Measurements from ENCODE around the gene SSR1. TPM values are rescaled to one million over a fixed set of nuclear protein-coding genes. Genes with fewer than 3 reads are reported as not detected.
"Not testable (repeated sequence)": the region's sequence is repeated elsewhere in the genome, so short reads cannot be mapped to it uniquely, and the experiment has no call there.

SSR1 gene
- total RNA-seq, 2 donors from 2014 or later: 124 to 133 TPM

DNA sequence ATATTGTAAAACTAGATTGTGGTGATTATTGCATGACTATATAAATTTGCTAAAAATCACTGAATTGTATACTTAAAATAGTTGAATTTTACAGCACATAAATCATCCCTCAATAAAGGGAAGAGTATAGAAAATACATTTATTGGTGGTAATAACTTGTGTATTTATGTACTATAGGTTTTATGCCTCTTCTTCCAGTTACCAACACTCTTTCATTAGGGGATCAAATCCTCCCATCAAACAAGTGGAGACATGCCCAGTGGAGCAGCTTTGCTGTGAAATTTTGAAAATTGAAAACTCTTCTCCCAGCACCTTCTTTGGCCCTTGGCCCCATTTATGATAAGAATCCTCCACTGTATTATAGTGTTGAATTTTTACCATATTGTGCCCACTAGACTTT lies 10.1 kb upstream of the SSR1 start:
- intact Hi-C loops (cut with DNase I): no loop called here
- DNase-seq (ENCODE audit: low spot score): no peak

DNA sequence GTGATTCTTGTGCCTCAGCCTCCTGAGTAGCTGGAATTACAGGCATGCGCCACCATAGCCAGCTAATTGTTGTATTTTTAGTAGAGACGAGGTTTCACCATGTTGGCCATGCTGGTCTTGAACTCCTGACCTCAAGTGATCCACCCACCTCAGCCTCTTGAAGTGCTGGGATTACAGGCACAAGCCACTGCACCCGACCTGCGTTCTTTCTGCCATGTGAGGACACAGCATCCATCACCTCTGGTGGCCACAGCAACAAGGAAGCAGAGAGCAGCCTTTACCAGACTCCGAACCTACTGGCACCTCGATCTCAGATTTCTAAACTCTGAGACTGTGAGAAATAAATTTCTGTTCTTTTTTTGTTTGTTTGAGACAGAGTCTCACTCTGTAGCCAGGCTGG lies 8.9 kb upstream of the SSR1 start:
- intact Hi-C loops (cut with DNase I): not testable (repeated sequence)

DNA sequence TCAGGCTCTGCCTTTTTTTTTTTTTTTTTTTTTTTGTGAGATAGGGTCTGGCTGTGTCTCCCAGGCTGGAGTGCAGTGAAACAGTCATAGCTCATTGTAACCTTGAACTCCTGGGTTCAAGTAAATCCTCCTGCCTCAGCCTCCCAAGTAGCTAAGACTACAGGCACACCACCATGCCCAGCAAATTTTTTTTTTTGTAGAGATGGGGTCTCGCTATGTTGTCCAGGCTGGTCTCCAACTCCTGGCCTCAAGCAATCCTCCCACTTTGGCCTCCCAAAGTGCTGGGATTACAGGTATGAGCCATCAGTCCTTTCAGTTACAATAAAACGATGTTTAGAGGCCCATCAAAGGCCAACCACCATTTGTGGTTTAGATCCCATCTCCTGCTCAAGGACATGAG lies 6.4 kb upstream of the SSR1 start:
- DNase-seq (ENCODE audit: low spot score): not testable (repeated sequence)

More for the DNA sequence above, 8.9 kb upstream of the SSR1 start:
- not testable (repeated sequence) for DNase-seq (ENCODE audit: low spot score)

DNA sequence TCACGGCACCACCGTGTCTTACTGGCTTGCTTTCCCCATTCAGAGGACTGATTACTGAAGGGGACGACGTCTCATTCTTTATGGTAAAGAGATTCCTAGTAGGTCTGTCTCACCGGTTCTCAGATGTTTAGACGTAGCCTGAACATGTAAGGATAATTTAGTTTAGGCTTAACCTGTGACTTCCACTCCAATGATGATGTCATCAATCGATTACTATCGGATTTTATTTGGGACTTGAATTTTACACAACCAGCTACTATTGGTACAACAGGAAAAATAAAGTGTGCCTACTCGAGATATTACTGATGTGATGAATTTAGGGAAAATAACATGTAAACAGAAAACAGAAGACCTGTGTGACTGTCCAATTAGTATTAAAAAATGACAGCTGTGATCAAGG lies 4.5 kb upstream of the SSR1 start:
- intact Hi-C loops (cut with DNase I): no loop called here
- no peak for DNase-seq (ENCODE audit: low spot score)

More for the DNA sequence above, 6.4 kb upstream of the SSR1 start:
- intact Hi-C loops (cut with DNase I): not testable (repeated sequence)

DNA sequence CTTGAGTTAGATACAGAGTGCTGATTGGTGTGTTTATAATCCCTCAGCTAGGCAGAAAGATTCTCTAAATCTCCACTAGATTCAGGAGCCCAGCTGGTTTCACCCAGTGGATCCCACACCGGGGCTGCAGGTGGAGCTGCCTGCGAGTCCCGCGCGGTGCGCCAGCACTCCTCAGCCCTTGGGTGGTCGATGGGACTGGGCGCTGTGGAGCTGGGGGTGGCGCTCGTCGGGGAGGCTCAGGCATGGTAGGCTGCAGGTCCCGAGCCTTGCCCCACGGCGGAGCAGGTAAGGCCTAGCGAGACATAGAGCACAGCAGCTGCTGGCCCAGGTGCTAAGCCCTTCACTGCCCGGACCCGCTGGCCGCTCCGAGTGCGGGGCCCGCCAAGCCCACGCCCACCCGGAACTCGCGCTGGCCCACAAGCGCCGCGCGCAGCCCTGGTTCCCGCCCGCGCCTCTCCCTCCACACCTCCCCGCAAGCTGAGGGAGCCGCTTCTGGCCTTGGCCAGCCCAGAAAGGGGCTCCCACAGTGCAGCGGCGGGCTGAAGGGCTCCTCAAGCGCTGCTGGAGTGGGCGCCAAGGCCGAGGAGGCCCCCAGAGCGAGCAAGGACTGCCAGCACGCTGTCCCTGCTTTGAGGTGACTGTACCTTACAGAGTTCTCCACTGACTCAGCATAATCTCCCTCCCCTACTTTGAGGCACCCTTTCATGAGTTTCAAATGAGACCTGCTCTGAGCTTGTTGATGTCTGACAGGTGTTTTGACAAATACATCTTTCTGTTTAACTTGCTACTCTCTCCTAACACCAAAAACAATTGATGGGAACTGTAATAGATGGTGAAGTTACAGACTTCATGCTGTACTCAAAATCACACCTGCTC lies 3.9 kb upstream of the SSR1 start:
- intact Hi-C loops (cut with DNase I): no loop called here
- DNase-seq (ENCODE audit: low spot score): no peak

DNA sequence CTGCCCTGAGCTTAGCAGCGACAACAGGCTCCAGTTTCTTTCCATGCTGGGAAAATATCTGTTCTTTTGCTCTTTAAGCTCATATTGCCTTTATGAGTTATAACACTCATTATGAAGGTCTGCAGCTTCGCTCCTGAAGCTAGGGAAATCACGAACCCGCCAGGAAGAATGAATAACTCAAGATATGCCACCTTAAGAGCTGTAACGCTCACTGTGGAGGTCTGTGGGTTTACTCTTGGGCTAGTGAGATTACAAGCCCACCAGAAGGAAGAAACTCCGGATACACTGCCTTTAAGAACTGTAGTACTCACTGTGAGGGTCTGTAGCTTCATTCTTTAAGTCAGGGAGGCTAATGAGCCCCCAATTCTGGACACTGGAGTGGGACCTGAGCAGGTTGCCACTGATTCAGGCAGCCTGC lies 3.0 kb upstream of the SSR1 start:
- DNase-seq (ENCODE audit: low spot score): no peak
- intact Hi-C loops (cut with DNase I): no loop called here

DNA sequence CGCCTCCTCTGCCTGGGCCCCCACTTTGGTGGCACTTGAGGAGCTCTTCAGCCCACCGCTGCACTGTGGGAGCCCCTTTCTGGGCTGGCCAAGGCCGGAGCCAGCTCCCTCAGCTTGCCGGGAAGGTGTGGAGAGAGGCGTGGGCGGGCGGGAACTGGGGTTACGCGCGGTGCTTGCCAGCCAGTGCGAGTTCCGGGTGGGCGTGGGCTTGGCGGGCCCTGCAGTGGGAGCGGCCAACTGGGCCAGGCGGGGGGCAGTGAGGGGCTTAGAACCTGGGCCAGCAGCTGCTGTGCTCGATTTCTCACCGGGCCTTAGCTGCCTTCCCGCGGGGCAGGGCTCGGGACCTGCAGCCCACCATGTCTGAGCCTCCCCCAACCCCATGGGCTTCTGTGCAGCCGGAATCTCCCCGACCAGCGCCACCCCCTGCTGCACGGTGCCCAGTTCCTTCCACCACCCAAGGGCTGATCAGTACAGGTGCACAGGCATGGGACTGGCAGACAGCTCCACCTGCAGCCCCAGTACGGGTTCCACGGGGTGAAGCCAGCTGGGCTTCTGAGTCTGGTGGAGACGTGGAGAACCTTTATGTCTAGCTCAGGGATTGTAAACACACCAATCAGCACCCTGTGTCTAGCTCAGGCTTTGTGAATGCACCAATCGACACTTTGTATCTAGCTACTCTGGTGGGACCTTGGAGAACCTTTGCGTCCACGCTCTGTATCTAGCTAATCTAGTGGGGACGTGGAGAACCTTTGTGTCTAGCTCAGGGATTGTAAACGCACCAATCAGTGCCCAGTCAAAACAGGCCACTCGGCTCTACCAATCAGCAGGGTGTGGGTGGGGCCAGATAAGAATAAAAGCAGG lies 2.3 kb upstream of the SSR1 start:
- intact Hi-C loops (cut with DNase I); DNase-seq (ENCODE audit: low spot score): not testable (repeated sequence)

DNA sequence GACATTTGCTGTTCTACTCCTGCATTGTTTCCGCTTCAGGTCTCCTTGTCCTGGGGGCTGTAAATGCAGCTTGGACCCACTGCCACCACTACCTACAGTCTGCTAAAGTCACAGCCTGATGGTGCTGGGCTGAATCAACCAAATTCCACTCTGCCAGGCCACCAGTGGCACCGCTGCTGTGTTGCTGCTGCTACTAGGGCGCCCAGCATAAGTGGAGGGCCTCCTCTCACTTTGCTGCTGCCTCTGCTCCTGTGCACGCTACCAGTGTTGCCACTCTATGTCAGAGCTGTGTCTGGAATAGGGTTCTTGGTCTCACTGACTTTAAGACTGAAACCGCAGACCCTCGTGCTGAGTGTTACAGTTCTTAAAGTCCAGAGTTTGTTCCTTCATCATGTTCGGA lies 1.4 kb upstream of the SSR1 start:
- DNase-seq (ENCODE audit: low spot score): no peak
- intact Hi-C loops (cut with DNase I): no loop called here

DNA sequence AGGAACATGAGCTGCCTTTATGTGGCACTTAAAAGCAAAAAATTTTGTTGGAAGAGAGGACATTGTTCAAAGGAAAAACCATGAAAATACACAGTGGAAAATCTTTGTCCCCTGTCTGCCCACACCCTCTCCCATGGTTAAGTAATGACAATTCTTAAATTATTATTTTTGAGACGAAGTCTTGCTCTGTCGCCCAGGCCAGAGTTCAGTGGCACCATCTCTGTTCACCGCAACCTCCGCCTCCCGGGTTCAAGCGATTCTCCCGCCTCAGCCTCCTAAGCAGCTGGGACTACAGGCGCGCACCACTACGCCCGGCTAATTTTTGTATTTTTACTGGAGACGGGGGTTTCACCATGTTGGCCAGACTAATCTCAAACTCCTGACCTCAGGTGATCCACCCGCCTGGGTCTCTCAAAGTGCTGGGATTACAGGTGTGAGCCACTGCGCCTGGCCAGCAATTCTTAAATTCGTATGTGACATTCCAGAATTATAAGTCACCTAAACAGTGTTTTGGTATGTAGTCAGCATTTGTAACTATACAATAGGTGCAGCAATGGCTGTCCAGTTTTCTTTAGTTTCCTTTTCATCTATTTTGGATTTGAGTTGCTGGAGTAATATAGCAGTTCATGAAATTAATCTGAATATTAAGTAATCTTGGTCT lies 636 bp upstream of the SSR1 start:
- intact Hi-C loops (cut with DNase I): no loop called here
- DNase-seq (ENCODE audit: low spot score): no peak

DNA sequence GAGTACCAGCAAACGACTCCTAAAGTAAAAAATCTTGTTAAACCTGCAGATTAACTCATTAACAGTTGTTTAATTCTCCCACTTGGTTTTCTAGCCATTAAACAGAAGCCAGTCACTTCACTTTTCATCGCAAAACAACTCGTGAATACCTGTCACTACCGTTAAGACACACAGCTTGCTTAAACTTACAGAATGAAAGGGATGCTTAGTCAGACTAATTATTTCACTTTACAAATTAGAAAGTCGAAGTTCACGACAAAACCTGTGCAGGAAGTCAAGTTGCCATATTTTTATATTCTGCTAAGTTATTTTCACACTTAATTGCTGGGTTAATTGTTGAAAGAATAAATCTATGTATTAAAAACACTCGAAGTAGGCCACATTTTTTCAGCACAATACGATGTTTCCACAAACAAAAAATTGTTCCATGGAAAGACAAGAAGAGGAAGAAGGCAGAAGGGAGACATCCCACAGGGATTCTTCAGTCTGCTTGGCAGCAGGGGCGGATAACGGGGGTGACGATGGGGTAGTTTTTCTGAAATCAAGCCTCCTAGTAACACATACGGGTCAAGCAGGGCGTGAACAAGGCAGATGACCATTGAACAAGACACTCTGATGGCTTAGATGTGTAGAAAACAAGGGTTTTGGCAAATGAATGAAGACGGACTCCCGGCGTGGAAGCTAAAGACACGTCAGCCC lies 933 bp downstream of the SSR1 start:
- no peak for DNase-seq (ENCODE audit: low spot score)
- intact Hi-C loops (cut with DNase I): no loop called here

DNA sequence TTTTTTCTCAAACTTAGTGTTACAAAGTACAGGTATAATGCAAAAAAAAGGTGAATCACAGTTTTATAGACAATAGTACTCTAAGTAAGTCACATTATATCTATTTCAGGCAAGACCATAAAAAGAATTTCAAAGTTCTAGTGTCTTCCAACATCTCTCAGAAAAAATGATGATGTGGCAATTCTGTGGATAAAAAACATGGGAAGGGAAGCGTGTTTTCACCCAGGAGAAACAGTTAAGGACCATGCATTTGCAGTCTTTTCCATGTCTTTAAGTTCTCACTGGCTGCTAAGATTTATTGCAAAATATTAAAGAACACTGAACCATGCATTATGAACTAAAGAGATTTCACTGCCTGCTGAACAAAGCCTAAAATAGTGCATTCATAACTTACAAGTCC lies 1.8 kb downstream of the SSR1 start:
- no peak for DNase-seq (ENCODE audit: low spot score)
- intact Hi-C loops (cut with DNase I): no loop called here

DNA sequence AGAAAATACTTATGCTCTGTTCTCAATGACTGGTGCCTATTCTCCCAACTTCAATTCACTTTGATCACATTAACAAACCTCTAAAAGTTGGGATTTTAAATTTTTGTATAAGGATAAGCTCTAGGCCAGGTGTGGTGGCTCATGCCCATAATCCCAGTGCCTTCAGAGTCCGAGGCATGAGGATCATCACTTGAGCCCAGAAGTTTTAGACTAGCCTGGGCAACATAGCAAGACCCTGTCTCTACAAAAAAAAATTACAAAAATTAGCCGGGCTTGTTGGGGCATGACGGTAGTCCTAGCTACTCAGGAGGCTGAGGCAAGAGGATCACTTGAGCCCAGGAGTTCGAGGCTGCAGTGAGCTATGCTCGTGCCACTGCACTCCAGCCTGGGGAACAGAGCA lies 3.9 kb downstream of the SSR1 start:
- no peak for DNase-seq (ENCODE audit: low spot score)
- intact Hi-C loops (cut with DNase I): loop anchor here in 1 of 2 donors (10.0 kb wide), 1 partner anchor 86 kb away; no protein-coding TSS in a partner anchor

DNA sequence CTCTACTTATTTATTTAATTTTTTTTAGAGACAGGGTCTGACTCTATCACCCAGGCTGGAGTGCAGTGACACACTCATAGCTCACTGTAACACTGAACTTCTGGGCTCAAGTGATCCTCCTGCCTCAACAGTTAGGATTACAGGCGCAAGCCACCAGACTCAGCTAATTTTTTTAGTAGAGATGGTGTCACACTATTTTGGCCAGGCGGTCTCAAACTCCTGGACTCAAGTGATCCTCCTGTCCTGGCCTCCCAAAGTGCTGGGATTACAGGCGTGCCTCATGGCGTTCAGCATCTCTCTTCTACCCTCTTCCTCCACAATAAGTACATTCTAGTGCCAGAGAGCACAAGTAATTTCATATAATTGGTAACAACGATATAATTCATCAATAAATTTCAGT lies 5.5 kb downstream of the SSR1 start:
- DNase-seq (ENCODE audit: low spot score): no peak
- intact Hi-C loops (cut with DNase I): loop anchor here in 1 of 2 donors (10.0 kb wide), 1 partner anchor 87 kb away; no protein-coding TSS in a partner anchor

DNA sequence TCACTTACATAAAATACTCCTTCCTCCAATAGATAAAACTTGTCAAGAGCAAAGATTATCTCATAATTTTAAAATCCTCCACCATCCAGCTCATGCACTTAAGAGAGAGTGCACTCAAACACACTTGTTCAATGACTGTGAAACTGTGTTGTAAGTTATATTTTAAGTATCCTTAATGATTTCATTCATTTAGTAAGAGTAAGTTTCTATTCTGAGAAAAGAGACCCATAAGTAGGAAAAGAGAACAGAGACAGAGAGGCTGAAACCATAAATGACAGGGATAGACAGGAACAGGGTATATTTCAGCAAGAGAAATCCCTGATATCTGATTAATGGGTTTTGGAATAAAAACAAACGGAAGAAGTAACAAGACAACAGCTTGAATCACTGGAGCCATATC lies 8.2 kb downstream of the SSR1 start:
- intact Hi-C loops (cut with DNase I): loop anchor here in 1 of 2 donors (10.0 kb wide), 1 partner anchor 90 kb away; no protein-coding TSS in a partner anchor
- no peak for DNase-seq (ENCODE audit: low spot score)

DNA sequence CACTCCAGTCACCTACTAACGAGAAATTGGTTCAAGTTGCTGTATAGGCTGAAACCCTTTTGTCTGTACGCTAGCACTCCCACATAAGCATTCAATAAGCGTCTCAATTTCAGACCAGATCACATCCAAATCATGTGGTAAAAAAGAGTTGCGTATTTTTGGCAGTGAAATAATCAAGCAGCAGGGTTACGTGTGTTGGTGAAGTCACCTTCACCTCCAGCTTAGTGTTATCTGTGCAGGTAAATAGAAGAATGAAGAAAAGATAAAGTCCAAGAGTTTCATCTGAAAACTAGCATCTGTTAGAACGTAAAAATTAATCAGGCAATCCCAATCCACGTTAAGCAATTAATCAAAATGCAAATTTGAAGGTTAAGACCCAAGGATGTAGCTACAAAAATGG lies 11.3 kb downstream of the SSR1 start:
- DNase-seq (ENCODE audit: low spot score): no peak
- intact Hi-C loops (cut with DNase I): loop anchor here in 1 of 2 donors (10.0 kb wide), 1 partner anchor 93 kb away; no protein-coding TSS in a partner anchor

DNA sequence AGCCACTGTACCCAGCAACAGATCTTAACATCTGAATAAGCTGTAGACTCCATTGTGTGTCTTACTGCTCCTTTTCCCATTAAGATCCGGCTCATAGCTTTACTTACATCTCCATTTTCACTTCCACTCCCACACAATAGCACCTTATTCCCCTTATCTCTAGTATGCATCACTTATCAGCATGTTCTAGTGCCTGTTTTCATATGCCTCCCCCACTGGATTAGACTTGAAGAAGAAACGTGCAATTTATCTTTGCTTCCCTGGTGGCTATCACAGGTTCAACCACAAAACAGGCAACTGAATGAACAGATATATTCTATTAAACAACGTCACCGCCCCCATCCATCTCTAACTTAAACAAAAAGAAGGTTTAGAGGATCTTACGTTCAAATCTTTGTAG lies 12.1 kb downstream of the SSR1 start:
- no peak for DNase-seq (ENCODE audit: low spot score)
- intact Hi-C loops (cut with DNase I): loop anchor here in 1 of 2 donors (10.0 kb wide), 1 partner anchor 94 kb away; no protein-coding TSS in a partner anchor

DNA sequence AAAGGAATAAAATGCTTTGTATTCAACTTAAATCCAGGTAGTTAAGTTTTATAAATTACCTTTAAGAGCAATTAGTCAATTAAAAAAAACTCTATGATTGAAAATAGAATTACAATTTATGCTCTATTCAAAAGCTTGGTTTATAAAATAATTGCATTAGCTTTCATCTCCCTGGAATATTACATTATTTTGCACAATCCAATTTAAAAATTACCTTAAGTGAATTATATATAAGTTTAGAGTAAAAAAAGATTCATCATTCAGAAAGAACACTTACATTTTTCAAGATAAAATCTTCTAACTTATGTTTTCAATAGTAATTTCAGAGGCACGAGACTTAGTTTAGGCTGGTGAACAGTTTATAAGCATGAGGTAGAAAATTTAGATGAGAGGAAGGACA lies 14.9 kb downstream of the SSR1 start:
- DNase-seq (ENCODE audit: low spot score): no peak
- intact Hi-C loops (cut with DNase I): no loop called here

DNA sequence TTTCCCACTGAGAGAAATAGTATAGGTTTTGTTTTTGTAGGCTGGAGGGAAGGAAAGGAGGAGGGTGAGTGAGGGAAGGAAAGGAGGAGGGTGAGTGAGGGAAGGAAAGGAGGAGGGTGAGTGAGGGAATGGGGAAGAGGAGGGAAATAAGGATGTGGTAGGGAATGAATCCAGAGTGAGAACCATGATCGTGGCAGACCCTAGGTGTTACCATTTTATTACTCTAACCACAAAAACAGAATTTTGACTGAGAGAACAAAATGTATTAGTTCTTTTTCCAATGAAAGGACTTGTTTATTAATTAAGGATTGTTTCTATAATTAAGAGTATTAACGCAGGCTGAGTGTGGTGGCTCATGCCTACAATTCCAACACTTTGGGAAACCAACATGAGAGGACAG lies 16.4 kb downstream of the SSR1 start:
- intact Hi-C loops (cut with DNase I): no loop called here
- no peak for DNase-seq (ENCODE audit: low spot score)

DNA sequence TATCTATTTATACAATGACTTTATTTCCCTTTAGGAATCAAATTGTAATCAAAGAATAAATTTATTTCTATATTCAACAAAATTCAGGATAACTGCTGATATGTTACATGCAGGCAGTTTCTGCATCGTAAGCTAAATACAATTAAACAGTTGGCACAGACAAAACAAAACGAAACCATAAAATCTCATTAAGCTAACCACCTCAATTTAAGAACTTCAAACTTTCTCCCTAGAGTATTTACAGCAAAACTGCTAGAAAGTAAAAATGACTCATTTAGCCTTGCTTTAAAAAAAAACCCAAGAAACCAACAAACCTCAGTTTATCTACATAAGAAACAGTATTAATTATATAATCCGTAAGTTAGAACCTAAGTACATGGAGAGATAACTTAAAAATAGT lies 17.1 kb downstream of the SSR1 start:
- DNase-seq (ENCODE audit: low spot score): no peak
- intact Hi-C loops (cut with DNase I): no loop called here

All from posterior vena cava (tissue), 2 donors.